Chondrocyte (in vitro differentiated cells): Measurements from ENCODE around the gene FREM1. TPM values are rescaled to one million over a fixed set of nuclear protein-coding genes. Genes with fewer than 3 reads are reported as not detected.

Source experiments
- DNase-seq: peaks from one replicate; pipeline ENCODE4 v3.0.0; 2021; ENCODE audit warnings: mixed read lengths, low spot score
- H3K27ac Mint-ChIP-seq: one replicate; pipeline ENCODE4 v1.8.0; 2021; ENCODE audit warnings: mild to moderate bottlenecking, moderate library complexity, mixed read lengths; ENCODE audit not compliant: unreplicated experiment
- H3K27me3 Mint-ChIP-seq: 2 replicates; pipeline ENCODE4 v1.8.0; 2021; ENCODE audit warnings: low read depth, mixed read lengths
- H3K36me3 Mint-ChIP-seq: 2 replicates; pipeline ENCODE4 v1.8.0; 2021; ENCODE audit warnings: low read depth, mixed read lengths
- H3K4me1 Mint-ChIP-seq: 2 replicates; pipeline ENCODE4 v1.8.0; 2021; ENCODE audit warnings: low read depth, mild to moderate bottlenecking, mixed read lengths
- H3K4me3 Mint-ChIP-seq: one replicate; pipeline ENCODE4 v1.8.0; 2021; ENCODE audit warnings: mild to moderate bottlenecking, moderate library complexity, mixed read lengths; ENCODE audit not compliant: unreplicated experiment
- H3K9me3 Mint-ChIP-seq: 2 replicates; pipeline ENCODE4 v1.8.0; 2021; ENCODE audit warnings: low read depth, mixed read lengths
- total RNA-seq: library from RNA; stranded (reverse); gene quantifications from 3 replicates; pipeline ENCODE4 v1.2.1, GENCODE V29; 2021
- TF ChIP-seq, protein P1 (sequence below): fragments of 200-600 bp; sonication (generic); IDR thresholded peaks from 2 replicates; pipeline ENCODE4 v1.5.0; 2021; ENCODE audit warnings: antibody characterized with exemption, mild to moderate bottlenecking, moderate library complexity

Gene FREM1
- total RNA-seq, 1 donor from 2014 or later: 2.2 TPM

GRCh38 chr9:14768405-14769229 is 141.6 kb downstream of the FREM1 start:
- TF ChIP-seq, protein P1, sequence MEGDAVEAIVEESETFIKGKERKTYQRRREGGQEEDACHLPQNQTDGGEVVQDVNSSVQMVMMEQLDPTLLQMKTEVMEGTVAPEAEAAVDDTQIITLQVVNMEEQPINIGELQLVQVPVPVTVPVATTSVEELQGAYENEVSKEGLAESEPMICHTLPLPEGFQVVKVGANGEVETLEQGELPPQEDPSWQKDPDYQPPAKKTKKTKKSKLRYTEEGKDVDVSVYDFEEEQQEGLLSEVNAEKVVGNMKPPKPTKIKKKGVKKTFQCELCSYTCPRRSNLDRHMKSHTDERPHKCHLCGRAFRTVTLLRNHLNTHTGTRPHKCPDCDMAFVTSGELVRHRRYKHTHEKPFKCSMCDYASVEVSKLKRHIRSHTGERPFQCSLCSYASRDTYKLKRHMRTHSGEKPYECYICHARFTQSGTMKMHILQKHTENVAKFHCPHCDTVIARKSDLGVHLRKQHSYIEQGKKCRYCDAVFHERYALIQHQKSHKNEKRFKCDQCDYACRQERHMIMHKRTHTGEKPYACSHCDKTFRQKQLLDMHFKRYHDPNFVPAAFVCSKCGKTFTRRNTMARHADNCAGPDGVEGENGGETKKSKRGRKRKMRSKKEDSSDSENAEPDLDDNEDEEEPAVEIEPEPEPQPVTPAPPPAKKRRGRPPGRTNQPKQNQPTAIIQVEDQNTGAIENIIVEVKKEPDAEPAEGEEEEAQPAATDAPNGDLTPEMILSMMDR: peak; percentile 89
- H3K9me3 Mint-ChIP-seq: no peaks in the 10 kb centered on the region
- no peaks in the 10 kb centered on the region for H3K36me3 Mint-ChIP-seq
- DNase-seq: no peak
- no peak overlapping the region for H3K27ac Mint-ChIP-seq
- peak overlapping the region; percentile 41 for H3K4me3 Mint-ChIP-seq
- peaks cover 2% of the 10 kb centered on the region for H3K27me3 Mint-ChIP-seq
- peaks cover 6% of the 10 kb centered on the region for H3K4me1 Mint-ChIP-seq

DNA sequence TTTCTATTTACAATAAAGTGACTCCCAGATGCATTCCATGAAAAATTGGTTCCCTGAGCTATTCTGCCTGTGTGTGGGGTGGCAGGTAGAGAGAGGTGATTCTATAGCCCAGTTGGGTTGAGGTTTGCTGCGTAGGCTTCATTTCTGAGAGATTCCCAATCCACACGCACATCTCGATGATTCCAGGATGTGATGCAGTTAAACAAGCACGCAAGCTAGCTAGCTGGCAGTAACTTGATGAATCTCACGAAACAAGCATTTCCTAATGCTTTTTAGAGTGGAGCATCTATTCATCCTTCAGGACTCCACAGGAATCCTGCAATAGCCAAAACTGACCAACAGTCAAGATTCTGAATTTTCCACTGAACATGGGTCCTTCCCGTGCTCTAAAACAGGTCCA is 143.9 kb downstream of the FREM1 start:
- TF ChIP-seq, protein P1: no peak
- Mint-ChIP-seq H3K27me3 (peaks cover 2% of the 10 kb centered on the region), H3K27ac (no peak overlapping the region), H3K4me3 (no peak overlapping the region), H3K4me1 (peaks cover 6% of the 10 kb centered on the region), H3K9me3 (no peaks in the 10 kb centered on the region), H3K36me3 (no peaks in the 10 kb centered on the region)
- DNase-seq: no peak

GRCh38 chr9:14761584-14761983 is 148.6 kb downstream of the FREM1 start:
- DNase-seq: no peak
- no peaks in the 10 kb centered on the region for H3K4me1 Mint-ChIP-seq
- peaks cover 5% of the 10 kb centered on the region for H3K27me3 Mint-ChIP-seq
- no peak overlapping the region for H3K4me3 Mint-ChIP-seq
- H3K36me3 Mint-ChIP-seq: no peaks in the 10 kb centered on the region
- no peaks in the 10 kb centered on the region for H3K9me3 Mint-ChIP-seq
- no peak overlapping the region for H3K27ac Mint-ChIP-seq
- TF ChIP-seq, protein P1: no peak

DNA sequence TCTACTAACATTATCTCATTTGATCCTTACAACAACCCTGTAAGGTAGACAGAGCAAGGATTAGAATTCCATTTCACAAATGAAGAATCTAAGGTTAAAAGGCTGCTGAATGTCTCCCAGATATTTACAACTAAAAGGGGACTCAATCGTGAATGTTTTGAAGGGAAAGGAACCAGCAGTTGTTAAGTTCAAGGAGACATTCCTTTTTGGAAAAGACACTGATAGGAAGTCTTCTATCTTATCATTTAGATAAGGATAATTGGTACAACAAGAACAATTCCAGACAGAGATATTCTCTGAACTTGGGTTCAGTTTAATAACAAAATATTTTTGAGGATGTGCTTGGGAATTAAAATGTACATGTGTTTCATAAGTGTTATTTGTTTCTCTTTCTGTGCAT is 150.2 kb downstream of the FREM1 start:
- TF ChIP-seq, protein P1: no peak
- Mint-ChIP-seq H3K4me1 (no peaks in the 10 kb centered on the region), H3K36me3 (no peaks in the 10 kb centered on the region), H3K9me3 (no peaks in the 10 kb centered on the region), H3K27ac (no peak overlapping the region), H3K27me3 (peaks cover 5% of the 10 kb centered on the region), H3K4me3 (no peak overlapping the region)
- DNase-seq: no peak

GRCh38 chr9:14756291-14756690 is 153.9 kb downstream of the FREM1 start:
- Mint-ChIP-seq H3K27ac (no peak overlapping the region), H3K27me3 (peaks cover 10% of the 10 kb centered on the region)
- TF ChIP-seq, protein P1: no peak

More at GRCh38 chr9:14756291-14756690, 153.9 kb downstream of the FREM1 start:
- Mint-ChIP-seq H3K4me3 (no peak overlapping the region), H3K9me3 (no peaks in the 10 kb centered on the region), H3K4me1 (no peaks in the 10 kb centered on the region), H3K36me3 (no peaks in the 10 kb centered on the region)
- no peak for DNase-seq
